HEK293 (cell line): ENCODE results near the gene SCAMP5.

Experiments used
- ATF2 ChIP-seq: fragments of 450-650 bp; formaldehyde crosslinking; IDR thresholded peaks from 2 replicates; pipeline ENCODE4 v1.5.1; 2016; ENCODE audit warnings: missing biosample characterization, missing genetic modification characterization, low read depth
- CTCF ChIP-seq: fragments of 450-650 bp; formaldehyde crosslinking; IDR thresholded peaks from 2 replicates; pipeline ENCODE4 v1.5.1; 2016; ENCODE audit warnings: missing biosample characterization, missing genetic modification characterization
- HOXD13 ChIP-seq: sonication (generic); formaldehyde crosslinking; IDR thresholded peaks from 2 replicates; pipeline ENCODE4 v1.8.0; 2022; ENCODE audit warnings: missing genetic modification reagents, borderline replicate concordance
- PBX3 ChIP-seq: sonication (generic); formaldehyde crosslinking; IDR thresholded peaks from 2 replicates; pipeline ENCODE4 v1.8.1; 2022; ENCODE audit warnings: mild to moderate bottlenecking, moderate library complexity, missing genetic modification reagents
- REST ChIP-seq: fragments of 450-650 bp; formaldehyde crosslinking; IDR thresholded peaks from 2 replicates; pipeline ENCODE4 v1.5.1; 2016; ENCODE audit warnings: missing biosample characterization, missing genetic modification characterization
- ZNF280D ChIP-seq: fragments of 450-650 bp; formaldehyde crosslinking; IDR thresholded peaks from 2 replicates; pipeline ENCODE4 v1.5.1; 2016; ENCODE audit warnings: missing biosample characterization, missing genetic modification characterization
- ZNF398 ChIP-seq: fragments of 450-650 bp; formaldehyde crosslinking; IDR thresholded peaks from 2 replicates; pipeline ENCODE4 v1.5.1; 2017; ENCODE audit warnings: missing biosample characterization, missing genetic modification characterization
- ZNF521 ChIP-seq: fragments of 450-650 bp; formaldehyde crosslinking; IDR thresholded peaks from 2 replicates; pipeline ENCODE4 v1.5.1; 2017; ENCODE audit warnings: missing biosample characterization, mild to moderate bottlenecking, missing genetic modification characterization
- ZNF530 ChIP-seq: fragments of 450-650 bp; formaldehyde crosslinking; IDR thresholded peaks from 2 replicates; pipeline ENCODE4 v1.5.1; 2016; ENCODE audit warnings: low read depth, missing biosample characterization, missing genetic modification characterization
- ZNF580 ChIP-seq: fragments of 450-650 bp; formaldehyde crosslinking; IDR thresholded peaks from 2 replicates; pipeline ENCODE4 v1.5.1; 2016; ENCODE audit warnings: missing biosample characterization, missing genetic modification characterization
- ZNF624 ChIP-seq: fragments of 450-650 bp; formaldehyde crosslinking; IDR thresholded peaks from 2 replicates; pipeline ENCODE4 v1.5.1; 2017; ENCODE audit warnings: missing biosample characterization, missing genetic modification characterization
- ZNF629 ChIP-seq: fragments of 450-650 bp; formaldehyde crosslinking; IDR thresholded peaks from 2 replicates; pipeline ENCODE4 v1.5.1; 2017; ENCODE audit warnings: missing biosample characterization, missing genetic modification characterization
- ZNF660 ChIP-seq: fragments of 450-650 bp; IDR thresholded peaks from 2 replicates; pipeline ENCODE4 v1.5.1; 2018; ENCODE audit warnings: missing biosample characterization, mild to moderate bottlenecking, missing genetic modification characterization
- ZNF76 ChIP-seq: fragments of 450-650 bp; formaldehyde crosslinking; IDR thresholded peaks from 2 replicates; pipeline ENCODE4; 2016; ENCODE audit warnings: low read depth, missing biosample characterization, missing genetic modification characterization, borderline replicate concordance

- no peak for TF ChIP-seq CTCF (tag by site-specific recombination)
- no peak for TF ChIP-seq ZNF530 (tag by site-specific recombination)
- TF ChIP-seq ZNF521 (tag by site-specific recombination): no peak
- no peak for TF ChIP-seq HOXD13
- no peak for TF ChIP-seq ATF2 (tag by site-specific recombination)
- no peak for TF ChIP-seq ZNF580 (tag by site-specific recombination)
- TF ChIP-seq ZNF398 (tag by site-specific recombination): no peak
- TF ChIP-seq ZNF76 (tag by site-specific recombination): no peak
- TF ChIP-seq ZNF624: no peak
- TF ChIP-seq ZNF280D (tag by site-specific recombination): no peak
- TF ChIP-seq REST: no peak
- TF ChIP-seq ZNF629 (tag by site-specific recombination): no peak
- no peak for TF ChIP-seq ZNF660 (tag by site-specific recombination)
- no peak for TF ChIP-seq PBX3 (CRISPR knock-in tag)
These were observed 27.7 kb upstream of the SCAMP5 start for GRCh38 chr15:74967670-74968069.
